LNCAP (cell line): ENCODE measurements around the gene RBM26.

ENCODE experiments used
- CTCF ChIP-seq: fragments of 450-650 bp; IDR thresholded peaks from 2 replicates; pipeline ENCODE4 v1.5.1; 2017; ENCODE audit warnings: mild to moderate bottlenecking

Gene RBM26

DNA sequence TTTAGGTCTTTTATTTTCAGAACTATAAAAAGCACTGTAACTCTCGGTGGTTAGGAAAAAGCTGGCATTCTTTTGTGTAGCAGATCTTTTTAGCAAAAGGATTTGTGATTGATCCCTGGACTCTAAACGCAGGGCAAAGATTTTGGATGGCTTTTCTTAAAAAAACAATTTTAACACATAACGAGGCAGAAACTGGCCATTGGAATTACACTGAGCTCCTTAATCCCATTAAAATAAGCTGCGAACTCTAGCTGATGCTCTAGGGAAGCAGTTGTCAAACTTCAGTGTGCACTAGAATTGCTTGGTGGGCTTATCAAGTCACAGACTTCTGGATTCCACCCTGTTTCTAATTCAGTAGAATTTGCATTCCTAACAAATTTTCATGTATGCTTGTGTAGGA is 41.1 kb upstream of the RBM26 start:
- TF ChIP-seq CTCF: no peak

DNA sequence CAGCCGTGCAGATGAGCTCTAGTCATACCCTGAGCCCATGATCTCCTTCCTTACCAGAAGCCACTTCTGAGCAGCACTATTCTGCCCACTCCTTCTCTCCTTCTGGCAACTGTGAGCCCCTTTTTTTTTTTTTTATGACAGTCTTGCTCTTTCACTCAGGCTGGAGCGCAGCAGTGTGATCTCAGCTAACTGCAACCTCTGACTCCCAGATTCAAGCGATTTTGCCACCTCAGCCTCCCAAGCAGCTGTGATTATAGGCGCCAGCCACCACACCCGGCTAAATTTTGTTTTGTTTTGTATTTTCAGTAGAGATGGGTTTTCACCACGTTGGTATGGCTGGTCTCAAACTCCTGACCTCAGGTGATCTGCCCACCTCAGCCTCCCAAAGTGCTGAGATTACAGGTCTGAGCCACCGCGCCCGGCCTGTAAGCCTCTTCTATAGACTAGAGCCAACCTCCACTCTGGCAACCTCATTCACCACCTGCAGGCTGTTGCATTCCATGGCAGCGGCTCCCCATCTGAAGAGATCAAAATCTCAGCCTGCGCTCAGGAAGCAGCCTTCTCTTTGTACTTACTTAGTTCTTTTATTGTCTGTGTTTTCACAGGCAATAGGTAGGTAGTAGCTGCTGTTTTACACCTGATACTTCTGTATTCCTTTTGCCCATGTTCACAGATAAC is 40.1 kb upstream of the RBM26 start:
- no peak for TF ChIP-seq CTCF

GRCh38 chr13:79442706-79443105 is 36.7 kb upstream of the RBM26 start:
- TF ChIP-seq CTCF: no peak

GRCh38 chr13:79442221-79442620 is 36.2 kb upstream of the RBM26 start:
- no peak for TF ChIP-seq CTCF

DNA sequence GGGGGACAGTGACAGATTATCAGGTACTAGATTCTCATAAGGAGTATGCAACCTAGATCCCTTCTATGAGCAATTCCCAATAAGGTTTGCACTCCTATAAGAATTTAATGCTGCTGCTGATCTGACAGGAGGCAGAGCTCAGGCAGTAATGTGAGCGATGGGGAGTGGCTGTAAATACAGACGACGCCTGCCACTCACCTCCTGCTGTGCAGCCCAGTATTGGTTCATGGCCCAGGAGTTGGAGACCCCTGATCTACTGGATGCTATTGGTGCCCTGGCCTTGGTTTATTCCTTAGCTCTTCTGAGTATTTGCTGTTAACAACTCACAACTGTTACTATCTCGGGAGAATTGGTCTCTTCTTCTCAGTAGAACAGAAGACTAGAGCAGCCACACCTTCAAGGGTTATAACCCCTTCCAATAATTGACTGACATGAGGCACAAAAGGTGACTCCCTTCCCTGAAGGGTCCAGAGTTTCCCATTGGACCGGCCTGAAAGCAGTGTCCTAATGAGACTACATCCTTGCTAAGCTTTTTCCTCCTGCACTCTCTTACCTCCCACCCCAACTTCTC is 35.0 kb upstream of the RBM26 start:
- TF ChIP-seq CTCF: no peak

DNA sequence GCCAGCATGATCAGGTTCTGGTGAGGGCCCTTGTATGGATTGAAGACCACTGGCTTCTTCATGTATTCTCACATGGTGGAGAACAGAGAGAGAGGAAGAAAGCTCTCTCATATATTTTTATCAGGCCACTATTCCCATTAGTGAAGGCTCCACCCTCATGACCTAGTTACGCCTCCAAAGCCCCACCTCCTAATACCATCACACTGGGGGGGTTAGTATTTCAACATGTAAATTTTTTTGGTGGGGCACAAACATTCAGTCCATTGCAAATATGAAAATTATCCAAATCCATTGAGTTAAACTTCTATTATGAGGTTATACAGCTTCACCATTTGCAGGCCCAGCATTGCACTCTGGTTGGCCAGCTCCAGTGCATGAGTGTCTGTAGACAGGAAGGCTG is 33.2 kb upstream of the RBM26 start:
- TF ChIP-seq CTCF: no peak

- TF ChIP-seq CTCF: no peak
Observed at GRCh38 chr13:79435561-79435990, 29.5 kb upstream of the RBM26 start.

GRCh38 chr13:79434556-79434955 is 28.5 kb upstream of the RBM26 start:
- TF ChIP-seq CTCF: no peak
